CD4-positive, alpha-beta T cell treated with Interleukin-17A for 4 hours (primary cell): ENCODE measurements around the gene DUSP7.

ENCODE experiments used
- DNase-seq: peaks from one replicate; pipeline ENCODE4 v3.0.0-alpha.2; 2020; ENCODE audit warnings: mixed read lengths

DUSP7 gene

GRCh38 chr3:52086461-52086860, 30.1 kb upstream of the DUSP7 start:
- DNase-seq = no peak

DNA sequence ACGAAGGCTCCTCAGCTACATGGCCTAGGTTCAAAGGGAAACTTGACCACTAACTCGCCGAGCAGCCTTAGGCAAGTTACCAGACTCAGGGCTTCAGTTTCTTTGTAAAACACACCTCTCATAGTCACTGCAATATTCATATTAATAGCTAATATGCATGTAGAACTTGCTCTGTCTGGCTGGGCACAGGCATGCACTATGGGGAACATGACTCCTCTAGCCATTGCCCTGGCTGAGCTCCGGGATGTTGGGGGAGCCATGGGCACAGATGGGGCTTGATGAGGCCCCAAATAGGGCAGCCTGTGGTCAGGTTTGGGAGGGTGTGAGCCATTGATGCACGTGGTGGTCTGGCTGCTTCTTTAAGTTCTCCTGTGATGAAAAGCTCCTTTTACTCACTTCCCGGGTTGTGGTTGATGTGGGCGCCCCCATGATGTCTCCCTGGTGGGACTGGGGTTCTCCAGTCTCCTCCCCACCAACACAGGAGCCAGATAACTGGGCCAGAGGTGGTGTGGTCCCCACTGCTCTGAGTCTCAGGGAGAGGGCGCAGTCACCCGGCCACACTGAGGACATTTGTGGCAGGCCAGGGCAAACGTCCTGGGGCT, 29.4 kb upstream of the DUSP7 start:
- no peak for DNase-seq

DNA sequence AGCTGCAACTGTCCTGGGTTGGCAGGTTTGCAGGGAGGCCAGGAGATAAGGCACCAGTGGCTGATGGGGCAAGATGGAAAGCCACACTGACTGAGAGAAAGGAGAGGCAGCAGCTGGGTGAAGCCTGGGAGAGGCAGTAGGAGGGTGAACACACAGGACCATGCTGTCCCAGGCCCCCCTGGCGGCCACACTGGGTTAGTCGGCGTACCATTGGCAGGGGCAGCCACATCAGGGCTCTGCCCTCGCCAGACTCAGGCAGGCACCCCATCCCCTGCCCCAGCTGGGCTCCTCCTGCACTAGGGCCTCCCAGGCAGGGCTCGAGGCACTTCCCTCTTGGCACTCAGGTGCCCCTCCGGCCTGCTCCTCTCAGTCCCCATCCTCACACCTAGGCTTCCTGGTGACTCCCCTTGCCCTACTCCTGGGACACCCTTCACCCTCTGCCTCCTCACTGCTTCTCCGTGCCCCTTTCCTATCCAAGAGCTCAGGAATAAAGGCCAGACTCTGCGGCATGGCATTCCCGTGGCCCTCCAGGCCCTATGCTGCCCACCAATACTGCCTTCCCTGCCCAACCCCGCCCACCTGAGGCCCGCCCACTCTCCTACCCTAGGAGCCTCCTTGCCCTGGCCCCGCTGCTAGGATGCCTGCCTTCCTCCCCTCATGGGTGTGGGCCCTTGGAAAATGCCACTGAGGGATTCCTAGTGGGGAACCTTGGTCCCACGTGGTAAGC, 28.7 kb upstream of the DUSP7 start:
- no peak for DNase-seq

GRCh38 chr3:52084216-52084945, 28.0 kb upstream of the DUSP7 start:
- no peak for DNase-seq

GRCh38 chr3:52083556-52084087, 27.3 kb upstream of the DUSP7 start:
- DNase-seq = no peak

DNA sequence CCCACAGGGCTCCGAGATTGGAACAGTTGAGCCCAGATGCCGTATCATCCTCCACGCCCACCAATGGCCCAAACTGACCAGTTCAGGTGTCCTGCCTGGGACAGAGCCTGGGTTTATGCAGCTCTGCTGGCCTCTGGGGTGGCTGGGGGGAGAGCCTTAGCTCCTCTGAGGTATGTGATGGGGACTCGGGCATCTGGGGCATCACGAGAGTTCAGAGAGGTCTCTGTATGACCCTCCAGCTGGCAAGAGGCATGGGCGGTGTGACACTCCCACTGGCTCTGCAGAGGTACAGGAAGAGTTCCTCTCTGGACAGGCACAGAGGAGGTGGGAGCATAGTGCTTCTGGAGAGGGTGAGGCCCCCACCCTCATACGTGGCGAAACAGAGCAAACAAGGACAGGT, 26.6 kb upstream of the DUSP7 start:
- DNase-seq = no peak

DNA sequence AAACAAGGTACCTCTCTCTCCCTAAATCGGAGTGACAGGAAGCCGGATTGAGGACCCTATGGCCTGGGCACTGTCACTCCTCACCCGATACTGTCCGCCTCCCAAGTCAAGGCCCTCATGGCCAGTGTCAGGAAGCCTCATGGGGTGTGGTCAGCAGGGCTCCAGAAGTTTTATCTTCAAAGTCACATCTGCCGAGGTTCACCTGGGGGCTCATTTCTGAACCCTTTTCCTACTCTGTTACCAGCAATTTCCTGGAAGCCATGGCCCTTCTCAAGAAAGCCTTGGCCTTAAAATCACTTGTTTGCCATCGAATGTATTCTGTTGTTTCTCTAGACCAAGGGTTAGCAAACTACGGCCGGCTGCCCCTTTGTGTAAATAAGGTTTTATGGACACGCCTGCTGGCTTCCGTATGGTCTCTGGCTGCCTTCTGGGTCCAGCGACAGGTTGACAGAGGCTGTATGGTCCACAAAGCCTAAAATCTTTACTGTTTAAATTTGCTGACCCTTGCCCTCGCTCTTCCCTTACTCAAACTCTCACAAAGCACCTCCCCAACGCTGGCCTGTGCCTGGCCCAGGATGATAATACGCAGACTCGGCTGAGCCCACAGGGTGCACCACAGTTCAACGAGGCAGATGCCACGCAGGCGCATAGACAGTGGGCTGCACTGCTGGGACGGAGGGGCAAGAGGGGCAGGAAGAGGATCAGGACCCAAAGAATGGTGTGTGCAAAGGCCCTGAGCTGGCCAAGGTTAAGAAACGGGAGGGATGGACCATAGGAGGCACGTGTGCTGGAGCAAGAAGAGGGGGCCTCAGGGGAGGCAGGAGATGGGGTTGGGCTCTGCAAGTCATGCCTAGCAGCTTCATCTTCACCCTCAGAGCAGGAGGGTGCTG, 24.7 kb upstream of the DUSP7 start:
- no peak for DNase-seq

GRCh38 chr3:52079958-52080357, 23.6 kb upstream of the DUSP7 start:
- no peak for DNase-seq

DNA sequence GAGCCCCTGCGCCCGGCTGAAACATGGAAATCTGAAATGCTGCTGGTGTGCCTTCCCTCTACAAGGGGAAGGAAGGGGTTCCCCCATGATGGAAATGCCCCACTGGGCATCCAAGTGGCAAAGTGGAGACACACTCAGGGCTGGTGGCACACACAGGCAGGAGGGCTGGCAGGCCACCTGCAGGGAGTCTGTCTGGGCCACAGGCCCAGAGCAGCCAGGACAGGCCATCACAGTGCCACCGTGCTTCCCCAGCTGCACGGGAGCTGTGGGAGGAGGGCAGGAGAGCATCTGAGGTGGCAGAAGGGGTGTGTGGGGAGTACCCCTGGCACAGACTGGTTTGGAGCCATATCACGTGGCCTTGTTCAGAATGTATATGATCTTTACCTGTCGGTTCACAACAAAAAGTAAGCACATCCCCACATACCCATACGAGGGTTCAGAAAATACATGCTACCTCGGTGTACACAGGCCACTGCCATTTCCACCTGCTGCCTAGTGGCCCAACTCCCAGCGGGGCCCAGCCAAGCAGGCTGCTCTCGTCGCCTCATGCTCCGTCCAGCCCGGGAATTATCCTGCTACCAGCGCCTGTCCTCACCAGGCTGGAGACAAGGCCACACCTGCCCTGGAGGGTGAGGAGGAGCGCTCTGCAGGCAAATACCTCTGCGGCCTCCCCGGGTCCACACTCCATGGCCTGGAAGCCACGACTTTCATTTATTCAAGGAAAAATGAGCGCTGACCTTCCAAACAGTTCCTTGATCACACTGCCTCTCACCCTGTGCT, 22.6 kb upstream of the DUSP7 start:
- DNase-seq = no peak

DNA sequence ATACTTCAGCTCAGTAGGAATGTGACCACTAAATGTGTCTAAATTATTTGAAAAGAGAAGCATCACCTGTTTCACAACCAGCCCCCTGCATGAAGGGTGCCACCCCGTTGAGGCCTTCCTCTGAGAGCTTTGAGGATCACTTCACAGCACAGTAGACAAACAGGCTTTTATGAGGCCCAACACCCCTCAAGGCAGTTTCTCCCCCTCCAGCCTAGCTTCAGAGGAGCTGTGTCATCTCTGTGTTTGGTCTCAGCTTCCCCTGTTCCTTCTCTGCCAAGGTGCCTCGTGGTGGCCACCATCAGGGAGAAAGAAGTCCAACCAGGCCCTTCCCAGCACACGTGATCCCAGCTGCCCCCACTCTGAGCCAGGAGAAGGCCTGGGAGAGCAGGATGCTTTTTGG, 21.6 kb upstream of the DUSP7 start:
- DNase-seq = no peak

GRCh38 chr3:52076896-52077780, 20.8 kb upstream of the DUSP7 start:
- no peak for DNase-seq

DNA sequence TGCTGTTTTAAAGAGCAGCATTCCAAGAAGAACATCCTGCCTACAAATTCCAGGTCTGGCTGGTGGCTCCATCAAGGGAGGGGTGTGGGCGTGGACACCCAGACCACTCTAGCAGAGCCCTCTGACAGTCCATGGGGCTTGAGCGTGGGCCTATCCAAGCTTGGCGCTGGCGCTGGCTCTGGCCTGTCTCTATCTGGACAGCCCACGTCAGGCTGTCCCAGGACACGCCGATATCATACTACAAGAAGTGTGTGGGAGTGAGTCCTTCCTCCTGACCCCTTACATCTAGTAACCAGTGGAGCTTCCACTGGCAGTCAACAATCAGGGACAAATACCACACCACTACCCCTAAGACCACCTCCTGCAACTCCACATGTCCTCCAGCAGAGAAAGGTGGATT, 17.1 kb upstream of the DUSP7 start:
- DNase-seq = no peak

DNA sequence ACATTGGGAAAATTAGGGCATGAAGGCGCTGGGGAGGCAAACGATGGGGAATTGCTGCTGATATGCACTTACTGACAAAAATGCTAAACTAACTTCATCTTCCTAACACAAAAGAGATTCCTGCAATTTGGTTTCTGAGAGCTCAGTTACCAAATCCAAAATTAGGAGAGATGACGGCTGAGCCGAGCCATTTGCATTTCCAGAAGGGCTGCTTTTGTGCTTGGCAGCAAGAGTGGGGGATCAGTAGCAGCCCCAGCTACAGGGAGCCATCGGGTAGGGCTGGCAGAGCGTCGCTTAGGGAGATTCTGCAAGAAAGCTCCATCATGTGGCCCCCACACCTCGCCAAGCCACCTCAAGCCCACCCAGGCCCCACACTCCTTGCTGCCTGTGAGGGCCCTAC, 16.1 kb upstream of the DUSP7 start:
- no peak for DNase-seq

DNA sequence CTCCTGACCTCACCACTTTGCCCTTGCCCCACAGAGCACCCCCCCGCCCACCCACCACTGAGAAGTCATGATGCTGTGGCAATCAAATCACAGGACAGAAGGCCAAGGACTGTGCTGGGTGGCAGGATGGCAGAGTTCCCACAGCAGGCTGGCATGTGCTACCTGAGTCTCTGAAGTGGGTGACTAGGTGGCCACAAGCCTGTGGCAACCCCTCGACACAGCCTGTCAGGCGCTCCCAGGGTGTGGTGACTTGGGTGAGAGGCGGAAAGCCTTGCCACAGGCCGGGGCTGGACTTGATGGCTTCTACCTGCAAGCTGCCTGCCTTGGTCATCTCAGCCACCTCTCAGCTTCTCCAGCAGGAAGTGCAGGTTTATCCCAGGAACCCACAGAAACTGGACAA, 15.6 kb upstream of the DUSP7 start:
- no peak for DNase-seq

GRCh38 chr3:52070724-52071621, 14.6 kb upstream of the DUSP7 start:
- DNase-seq = no peak

- no peak for DNase-seq
Measured at GRCh38 chr3:52069855-52070254, 13.5 kb upstream of the DUSP7 start.

- no peak for DNase-seq
Measured at GRCh38 chr3:52069135-52069534, 12.8 kb upstream of the DUSP7 start.

- no peak for DNase-seq
Measured at GRCh38 chr3:52068730-52069129, 12.4 kb upstream of the DUSP7 start.

GRCh38 chr3:52068055-52068571, 11.7 kb upstream of the DUSP7 start:
- no peak for DNase-seq

DNA sequence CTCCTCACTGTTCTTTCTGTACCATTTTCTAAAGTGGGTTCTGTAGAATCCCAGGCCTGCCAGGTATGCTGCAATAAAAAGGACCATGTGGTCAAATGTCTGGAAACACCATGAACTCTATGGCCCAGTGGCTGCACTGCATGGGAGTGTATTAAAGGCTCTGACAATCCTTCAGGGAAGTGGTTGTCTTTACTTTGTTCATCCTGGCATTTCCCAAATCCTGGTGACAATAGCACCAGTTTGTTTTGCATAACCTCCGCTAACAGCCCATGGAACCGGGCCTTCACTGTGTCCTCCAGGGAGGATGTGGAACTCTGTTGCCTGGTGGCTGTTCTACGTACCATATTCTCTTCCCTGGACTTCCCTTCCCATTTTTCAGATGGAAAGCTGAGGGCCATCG, 11.2 kb upstream of the DUSP7 start:
- DNase-seq = no peak
